ENCODE data around the gene EIF4G3. TPM values are rescaled to one million over a fixed set of nuclear protein-coding genes. Genes with fewer than 3 reads are reported as not detected.

EIF4G3 gene
- total and polyA plus RNA-seq, 2 of the 8 experiments (the other 6 are each of a cell fraction or from before 2014, with no cell fraction given), result 47.5 to 66.6 TPM

GRCh38 chr1:20867062-20867461 is 309.6 kb downstream of the EIF4G3 start:
- Histone ChIP-seq H3K23ac (ENCODE audit: insufficient read length) (no peak overlapping the region), H3K27ac (ENCODE audit: low read depth, low read length) (no peak overlapping the region), H4K8ac (ENCODE audit: extremely low read depth, insufficient read depth, low read length) (no peak overlapping the region), H3K9me3 (ENCODE audit: insufficient read depth in 2 of 2, low read depth in 1 of 2, low read length in 1 of 2) (no peaks in the 10 kb centered on the region), H4K20me1 (replicated peaks in 1 of 2; ENCODE audit: control insufficient read depth in 1 of 2, insufficient read depth in 2 of 2, low read length in 2 of 2) (no peaks in the 10 kb centered on the region), H3K36me3 (ENCODE audit: control insufficient read depth in 2 of 4, insufficient read depth in 4 of 4, low read length in 3 of 4) (peaks cover 0 to 24% (median 16%) of the 10 kb centered on the region in 4 experiments; a peak in 5 of 8 replicates), H2AK5ac (ENCODE audit: low read depth, low read length) (no peak overlapping the region), H3K18ac (ENCODE audit: extremely low read depth, low read length) (no peak overlapping the region), H2BK15ac (ENCODE audit: low read length) (no peak overlapping the region), H3K4me3 (ENCODE audit: extremely low read depth in 1 of 4, insufficient read depth in 2 of 4, low read depth in 3 of 4, low read length in 4 of 4) (no peak overlapping the region), H3K4me1 (replicated peaks in 1 of 4; ENCODE audit: control insufficient read depth in 3 of 4, insufficient read depth in 4 of 4, low read length in 3 of 4) (no peaks in the 10 kb centered on the region), H3K4me2 (ENCODE audit: insufficient read depth in 1 of 2, low read depth in 2 of 2, low read length in 2 of 2) (no peak overlapping the region), H3K23me2 (ENCODE audit: low read depth, low read length) (no peaks in the 10 kb centered on the region), H2BK20ac (ENCODE audit: low read length) (no peak overlapping the region), H4K5ac (ENCODE audit: insufficient read length, low read depth, low read length) (no peak overlapping the region), H2AFZ (ENCODE audit: low read length) (no peak overlapping the region), H3K14ac (ENCODE audit: insufficient read length) (no peak overlapping the region), H3K79me1 (ENCODE audit: low read depth, low read length) (no peaks in the 10 kb centered on the region), H3K79me2 (ENCODE audit: control insufficient read depth in 1 of 2, insufficient read depth in 2 of 2, low read length in 2 of 2) (no peaks in the 10 kb centered on the region), H3K27me3 (replicated peaks in 1 of 4; ENCODE audit: control insufficient read depth in 3 of 4, extremely low read depth in 1 of 4, insufficient read depth in 3 of 4, low read length in 3 of 4) (no peaks in the 10 kb centered on the region), H4K91ac (replicated peaks; ENCODE audit: insufficient read length, low read length) (no peak overlapping the region), H2BK12ac (ENCODE audit: low read depth, low read length) (no peak overlapping the region), H3K4ac (replicated peaks; ENCODE audit: insufficient read length, low read depth, low read length) (no peak overlapping the region), H3K56ac (replicated peaks; ENCODE audit: insufficient read length, low read depth, low read length) (no peak overlapping the region), H2BK120ac (replicated peaks; ENCODE audit: low read depth, low read length) (no peak overlapping the region), H3K9ac (replicated peaks in 1 of 4; ENCODE audit: extremely low read depth in 1 of 4, low read depth in 3 of 4, low read length in 3 of 4) (no peak overlapping the region), H2BK5ac (ENCODE audit: low read depth, low read length) (no peak overlapping the region)
- FAIRE-seq (no peak), DNase-seq (ENCODE audit: low read depth in 1 of 2, low spot score in 2 of 2) (no peak)
- ChIA-PET CTCF (ENCODE audit: partially characterized antibody) (interaction anchor here (1.0 to 1.2 kb wide), 2 partner anchors 13 to 35 kb away, joined by 3 read pairs; no protein-coding TSS in a partner anchor), POLR2A (ENCODE audit: partially characterized antibody) (no interaction called here)
- 86% methylated on average over 1 of the region's 1 CpG; no CpG with 5 or more reads in 1 of the 2 experiments for WGBS, 2 experiments (ENCODE audit: extremely low coverage in 1 of 2, insufficient coverage in 1 of 2, insufficient read length in 1 of 2, insufficient replicate concordance in 2 of 2, low coverage in 1 of 2, low lambda C conversion rate in 2 of 2, missing lambda C conversion rate in 1 of 2)
- TF ChIP-seq ZNF274 (IDR thresholded peaks at IDR 0.05; ENCODE audit: borderline replicate concordance, extremely low read depth, low read length) (no peak), SP4 (IDR thresholded peaks at IDR 0.05; ENCODE audit: low read length) (no peak), CTBP2 (IDR thresholded peaks at IDR 0.05; ENCODE audit: borderline replicate concordance, insufficient read depth, insufficient read length, low read length) (no peak), CREB1 (IDR thresholded peaks at IDR 0.05) (no peak)
